GM23248 (cell line): Measurements from ENCODE around the gene AP2M1.

Experiments used
- EZH2 ChIP-seq: fragments of 200-600 bp; sonication (generic); IDR thresholded peaks from 2 replicates; pipeline ENCODE4 v1.6.1; 2018; ENCODE audit warnings: antibody characterized with exemption, mild to moderate bottlenecking; ENCODE audit not compliant: insufficient read depth, poor library complexity, severe bottlenecking
- EZH2phosphoT487 ChIP-seq: fragments of 200-600 bp; sonication (generic); IDR thresholded peaks from 2 replicates; pipeline ENCODE4 v1.6.1; 2018; ENCODE audit warnings: antibody characterized with exemption, moderate library complexity, mild to moderate bottlenecking, low read depth; ENCODE audit not compliant: insufficient read depth

DNA sequence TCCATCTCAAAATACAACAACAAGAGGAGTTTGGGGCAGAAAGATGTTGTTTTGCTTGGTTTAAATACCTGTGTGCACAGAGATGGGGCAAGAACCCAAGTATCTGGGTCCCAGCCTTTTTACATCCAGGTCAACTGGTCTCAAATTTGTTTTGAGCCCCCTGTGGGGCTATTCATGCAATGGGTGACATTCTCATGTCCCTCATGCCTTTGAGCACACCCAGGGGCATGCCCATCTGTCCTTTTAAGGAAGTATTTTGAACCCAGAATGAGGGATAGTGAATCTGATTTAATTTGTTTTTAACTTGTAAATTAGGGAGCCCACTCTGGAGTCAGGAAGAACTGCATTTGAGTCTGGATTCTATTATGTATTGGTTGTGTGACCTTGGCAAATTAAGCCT lies 26.2 kb downstream of the AP2M1 start:
- no peak for TF ChIP-seq EZH2
- TF ChIP-seq EZH2phosphoT487: no peak
